GM12878 (cell line): ENCODE measurements around the gene SEC62. TPM values are rescaled to one million over a fixed set of nuclear protein-coding genes. Genes with fewer than 3 reads are reported as not detected.

ENCODE experiments used
- ATAC-seq: fragments of 200-7000 bp; cut with Tn5 transposase; 3 replicates; pipeline ENCODE4 v1.9.1; 2020; ENCODE audit warnings: mild to moderate bottlenecking, moderate library complexity
- BruUV-seq: library from RNA; stranded (reverse); fragments of 400-500 nt; replicated peaks from 2 replicates; lab custom pipeline; 2021; lab: Mats Ljungman, UMichigan
- CTCF ChIA-PET: fragments of 300-600 bp; sonication (Branson Sonifier 250); formaldehyde crosslinking; extraction: SDS; loops from one replicate; lab custom pipeline; 2021; ENCODE audit warnings: inconsistent platforms; lab: Yijun Ruan, JAX
- POLR2A ChIA-PET: fragments of 350-600 bp; formaldehyde crosslinking; extraction: SDS; loops from one replicate; lab custom pipeline; 2021; ENCODE audit warnings: inconsistent platforms; lab: Charles Lee
- RAD21 ChIA-PET: fragments of 300-600 bp; sonication (Branson Sonifier 250); formaldehyde crosslinking; loops from one replicate; lab custom pipeline; 2023; ENCODE audit warnings: antibody characterized with exemption; ENCODE audit not compliant: unreplicated experiment; lab: Charles Lee
- SMC1A ChIA-PET: fragments of 300-600 bp; sonication (Branson Sonifier 250); formaldehyde crosslinking; loops from one replicate; lab custom pipeline; 2023; ENCODE audit not compliant: unreplicated experiment, uncharacterized antibody; lab: Charles Lee
- DNase-seq: peaks from one replicate; pipeline ENCODE4 v3.0.0-alpha.2; 2011; ENCODE audit warnings: low read depth, low spot score
- FAIRE-seq: peaks from 3 replicates; lab custom pipeline; 2011; peaks lifted over from hg19 to GRCh38; lab: Jason Lieb, UNC
- H2AFZ ChIP-seq: 2 replicates; pipeline ENCODE4 v1.6.0; 2011; ENCODE audit warnings: low read depth, low read length, control low read depth; ENCODE audit not compliant: control insufficient read depth
- H3K27ac ChIP-seq: 2 replicates; pipeline ENCODE4 v1.5.1; 2011; ENCODE audit warnings: control low read depth; ENCODE audit not compliant: control insufficient read depth, insufficient read depth
- H3K27me3 ChIP-seq, 2 experiments: replicated peaks in 1 of 2; 2 replicates each; pipeline versions ENCODE4 v1.6.0 to v1.6.1; 2011; ENCODE audit warnings: low read length in 1 of 2; ENCODE audit not compliant: control insufficient read depth in 2 of 2, insufficient read depth in 2 of 2
- H3K36me3 ChIP-seq, 2 experiments: 2 replicates each; pipeline ENCODE4 v1.5.1; 2011; ENCODE audit warnings: low read length in 1 of 2; ENCODE audit not compliant: control insufficient read depth in 2 of 2, insufficient read depth in 2 of 2
- H3K4me1 ChIP-seq: 2 replicates; pipeline ENCODE4 v1.6.1; 2011; ENCODE audit warnings: mild to moderate bottlenecking, low read length, moderate library complexity, mixed read lengths; ENCODE audit not compliant: control insufficient read depth, insufficient read depth
- H3K4me2 ChIP-seq: 2 replicates; pipeline ENCODE4 v1.6.0; 2011; ENCODE audit warnings: control low read depth; ENCODE audit not compliant: control insufficient read depth, insufficient read depth
- H3K4me3 ChIP-seq: fragments of 200-600 bp; sonication (generic); 2 replicates; pipeline ENCODE4 v1.5.1; 2016
- H3K79me2 ChIP-seq: 2 replicates; pipeline ENCODE4 v1.6.0; 2011; ENCODE audit warnings: low read length; ENCODE audit not compliant: control insufficient read depth, insufficient read depth
- H3K9ac ChIP-seq: 2 replicates; pipeline ENCODE4 v1.8.0; 2011; ENCODE audit warnings: low read length, control low read depth, mixed read lengths; ENCODE audit not compliant: control insufficient read depth, insufficient read depth
- H3K9me3 ChIP-seq: replicated peaks from 3 replicates; pipeline ENCODE4 v1.5.1; 2011; ENCODE audit warnings: mild to moderate bottlenecking, low read length; ENCODE audit not compliant: control insufficient read depth, insufficient read depth
- H4K20me1 ChIP-seq: 2 replicates; pipeline ENCODE4 v1.6.0; 2011; ENCODE audit not compliant: control insufficient read depth, insufficient read depth
- CEBPB ChIP-seq, 2 experiments: fragments of 150-350 bp in 1 of 2; IDR thresholded peaks; 2 replicates each; pipeline ENCODE4 v1.6.1; 2012 to 2014; ENCODE audit warnings: low read depth in 2 of 2, low read length in 2 of 2, borderline replicate concordance in 1 of 2, inconsistent platforms in 1 of 2
- MEF2B ChIP-seq: fragments of 450-650 bp; IDR thresholded peaks from 2 replicates; pipeline ENCODE4 v1.6.1; 2018; ENCODE audit warnings: mild to moderate bottlenecking, moderate library complexity; ENCODE audit not compliant: partially characterized antibody, poor library complexity, severe bottlenecking
- SPI1 ChIP-seq: IDR thresholded peaks from 2 replicates; pipeline ENCODE4 v1.6.1; 2011; ENCODE audit warnings: low read depth, mild to moderate bottlenecking, low read length, moderate library complexity, borderline replicate concordance; ENCODE audit not compliant: insufficient read depth
- WGBS: methylation state at CpG from one replicate; pipeline ENCODE4 v1.1.6; 2016; ENCODE audit warnings: low lambda C conversion rate; ENCODE audit not compliant: insufficient replicate concordance, insufficient coverage; ENCODE audit errors: missing lambda C conversion rate; 5-methylcytosine and 5-hydroxymethylcytosine counted together
- in situ Hi-C: fragments of 300-500 bp; cut with MboI; formaldehyde crosslinking; loops from 9 replicates; pipeline ENCODE4 v1.14.3; 2018; ENCODE audit warnings: mixed read lengths
- intact Hi-C: fragments of 100-400 bp; cut with micrococcal nuclease; formaldehyde crosslinking; loops from one replicate; pipeline ENCODE4 v1.14.2; 2022; ENCODE audit not compliant: unreplicated experiment
- polyA plus RNA-seq, 11 experiments: library from polyadenylated mRNA; depleted of rRNA in 4 of 11; unstranded in 6 of 11; stranded (reverse) in 5 of 11; fragments of >200 nt; fragmentation: Nextera tagmentation in 4 of 11; fragmentation: Illumina TruSeq in 1 of 11; extraction: Ambion mirVana in 4 of 11; extraction: Trizol in 1 of 11; gene quantifications; 1 replicate in 1 of 11; 2 replicates in 10 of 11; pipeline versions ENCODE4 v1.2.1 to v1.2.3, GENCODE V29; 2011 to 2016; ENCODE audit warnings: inconsistent platforms in 2 of 11, missing spikeins in 2 of 11, low read depth in 1 of 11
- total RNA-seq, 4 experiments: library from RNA; depleted of rRNA in 3 of 4; stranded (reverse); fragments of >200 nt in 3 of 4; fragmentation: Illumina TruSeq in 1 of 4; extraction: Trizol in 1 of 4; gene quantifications; 2 replicates each; pipeline versions ENCODE4 v1.2.1 to v1.2.3, GENCODE V29; 2013 to 2021
- TF ChIP-seq, protein P1 (sequence below): fragments of 450-650 bp; IDR thresholded peaks from 2 replicates; pipeline ENCODE4 v1.6.1; 2017; ENCODE audit warnings: borderline replicate concordance

SEC62 gene
- total and polyA plus RNA-seq, 10 of the 15 experiments (the other 5 are each of a cell fraction or from before 2014, with no cell fraction given): 25.6 to 270 (median 94.8) TPM

DNA sequence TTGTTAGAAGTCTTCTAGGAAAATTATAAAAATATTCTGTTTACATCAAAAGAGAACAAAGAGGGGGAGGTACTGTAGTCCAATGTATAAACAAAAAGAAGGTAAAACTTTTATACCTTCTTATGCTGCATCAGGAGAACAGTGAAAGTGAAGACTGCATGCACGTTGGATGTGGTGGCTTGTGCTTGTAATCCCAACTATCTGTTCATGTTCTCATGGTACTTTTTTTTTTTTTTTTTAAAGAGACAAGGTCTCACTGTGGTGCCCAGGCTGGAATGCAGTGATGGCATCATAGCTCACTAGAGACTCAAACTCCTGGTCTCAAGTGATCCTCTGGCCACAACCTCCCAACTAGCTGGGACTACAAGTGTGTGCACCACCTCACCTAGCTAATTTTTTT lies 4.2 kb downstream of the SEC62 start (continued):
- no peak for TF ChIP-seq SPI1
- TF ChIP-seq, protein P1, sequence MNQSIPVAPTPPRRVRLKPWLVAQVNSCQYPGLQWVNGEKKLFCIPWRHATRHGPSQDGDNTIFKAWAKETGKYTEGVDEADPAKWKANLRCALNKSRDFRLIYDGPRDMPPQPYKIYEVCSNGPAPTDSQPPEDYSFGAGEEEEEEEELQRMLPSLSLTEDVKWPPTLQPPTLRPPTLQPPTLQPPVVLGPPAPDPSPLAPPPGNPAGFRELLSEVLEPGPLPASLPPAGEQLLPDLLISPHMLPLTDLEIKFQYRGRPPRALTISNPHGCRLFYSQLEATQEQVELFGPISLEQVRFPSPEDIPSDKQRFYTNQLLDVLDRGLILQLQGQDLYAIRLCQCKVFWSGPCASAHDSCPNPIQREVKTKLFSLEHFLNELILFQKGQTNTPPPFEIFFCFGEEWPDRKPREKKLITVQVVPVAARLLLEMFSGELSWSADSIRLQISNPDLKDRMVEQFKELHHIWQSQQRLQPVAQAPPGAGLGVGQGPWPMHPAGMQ: no peak

DNA sequence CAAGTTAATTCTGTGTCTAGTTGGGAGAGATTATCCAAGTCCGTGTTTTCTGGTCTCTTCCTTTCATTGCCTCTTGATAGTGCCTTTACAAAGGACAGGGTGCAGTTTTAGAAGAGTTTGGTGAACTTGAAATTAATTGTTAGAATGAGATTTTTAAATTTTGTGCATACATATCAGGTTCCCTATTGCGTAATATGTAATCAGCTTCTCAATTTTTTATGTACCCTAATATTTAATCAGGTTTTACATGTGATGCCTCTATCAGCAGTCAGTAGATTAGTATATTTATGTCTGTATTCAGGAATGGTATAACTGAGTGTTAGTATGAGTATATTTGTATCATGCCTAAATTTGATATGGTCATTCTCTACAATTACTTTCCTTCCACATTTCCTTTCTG lies 4.9 kb downstream of the SEC62 start:
- in situ Hi-C loops (no loop called here), intact Hi-C loops (no loop called here)
- no peak overlapping the region for H3K9ac ChIP-seq
- SMC1A ChIA-PET: interaction anchor here (1.6 to 9.1 kb wide), 3 partner anchors 27 to 107 kb away, joined by 3 to 174 read pairs (median 118); no protein-coding TSS in a partner anchor
- RAD21 ChIA-PET: no interaction called here
- FAIRE-seq (no peak), DNase-seq (no peak), ATAC-seq (no peak)
- no peaks in the 10 kb centered on the region; the same call in 2 of the 3 replicates for H3K9me3 ChIP-seq
- peaks cover 93% of the 10 kb centered on the region for H3K79me2 ChIP-seq
- 97% methylated on average over 2 of the region's 2 CpGs for WGBS
- no peaks in the 10 kb centered on the region; the same call in 1 of the 2 replicates for H4K20me1 ChIP-seq
- POLR2A ChIA-PET: interaction anchor here (1.5 kb wide), 1 partner anchor 17 kb away, joined by 4 read pairs; no protein-coding TSS in a partner anchor
- peak overlapping the region; percentile 63 for H3K4me2 ChIP-seq
- no TSS peak for BruUV-seq
- TF ChIP-seq CEBPB (IDR thresholded peaks at IDR 0.05; ENCODE audit: borderline replicate concordance in 1 of 2, low read depth in 2 of 2, low read length in 2 of 2) (peak in 1 of 2 experiments; percentile 32; a peak in 1 of 4 replicates), MEF2B (no peak)
- no peak overlapping the region for H3K27ac ChIP-seq
- H3K36me3 ChIP-seq: peaks cover 0 to 16% of the 10 kb centered on the region in 2 experiments; a peak in 2 of 4 replicates
- peaks cover 4% of the 10 kb centered on the region; the same call in 1 of the 2 replicates for H3K4me1 ChIP-seq
- H3K4me3 ChIP-seq: peak overlapping the region; percentile 38; the same call in 1 of the 2 replicates
- CTCF ChIA-PET: interaction anchor here (0.6 to 6.6 kb wide), 3 partner anchors 33 to 83 kb away, joined by 3 to 81 read pairs (median 3); no protein-coding TSS in a partner anchor
- H3K27me3 ChIP-seq: no peaks in the 10 kb centered on the region
- no peak overlapping the region for H2AFZ ChIP-seq
